Activated CD8-positive, alpha-beta memory T cell treated with anti-CD3 and anti-CD28 coated beads for 4 hours (primary cell): ENCODE measurements around the gene RPF1.
"Not testable (repeated sequence)": the region's sequence is repeated elsewhere in the genome, so short reads cannot be mapped to it uniquely, and the experiment has no call there.

Experiments
- DNase-seq, 2 donors: peaks; one replicate each; pipeline ENCODE4 v3.0.0-alpha.2; 2020; ENCODE audit warnings: low read depth in 2 of 2

The RPF1 gene

DNA sequence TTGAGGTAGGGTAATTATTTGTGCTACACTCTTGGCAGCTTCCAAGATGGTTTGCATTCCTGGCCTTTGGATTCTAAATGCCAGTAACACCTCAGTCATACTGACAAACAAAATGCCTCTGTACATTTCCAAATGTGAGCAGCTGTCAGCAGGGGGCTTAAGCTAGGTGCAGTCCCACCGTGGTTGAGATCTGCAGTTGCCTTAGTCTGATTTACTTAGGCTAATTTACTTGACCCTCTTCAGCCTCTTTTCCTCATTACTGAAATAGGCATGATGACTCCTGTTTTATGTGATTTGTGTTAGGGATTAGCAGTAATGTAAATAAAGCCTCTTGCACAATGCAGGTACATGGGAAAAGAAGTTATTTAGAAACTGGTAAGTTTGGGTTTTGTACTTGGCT, 13.7 kb downstream of the RPF1 start:
- no peak for DNase-seq

DNA sequence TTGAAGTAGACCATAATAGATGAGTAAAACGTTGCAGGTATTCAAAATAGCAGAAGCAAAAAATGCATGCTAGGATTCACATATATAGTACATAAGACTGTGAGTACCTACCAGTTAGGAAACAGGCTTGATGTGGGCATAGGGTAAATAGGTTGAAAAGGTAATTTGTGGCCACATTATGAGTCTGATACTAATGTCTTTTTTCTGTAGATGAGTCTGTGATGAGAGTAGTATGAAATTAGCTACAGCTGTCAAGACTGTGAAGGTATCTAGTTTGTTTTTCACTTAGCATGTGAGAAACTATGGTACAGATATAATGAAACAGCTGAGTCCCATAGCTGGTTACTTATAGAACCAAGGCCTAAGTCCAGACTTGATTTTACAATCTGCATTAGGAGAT, 14.7 kb downstream of the RPF1 start:
- DNase-seq = no peak

DNA sequence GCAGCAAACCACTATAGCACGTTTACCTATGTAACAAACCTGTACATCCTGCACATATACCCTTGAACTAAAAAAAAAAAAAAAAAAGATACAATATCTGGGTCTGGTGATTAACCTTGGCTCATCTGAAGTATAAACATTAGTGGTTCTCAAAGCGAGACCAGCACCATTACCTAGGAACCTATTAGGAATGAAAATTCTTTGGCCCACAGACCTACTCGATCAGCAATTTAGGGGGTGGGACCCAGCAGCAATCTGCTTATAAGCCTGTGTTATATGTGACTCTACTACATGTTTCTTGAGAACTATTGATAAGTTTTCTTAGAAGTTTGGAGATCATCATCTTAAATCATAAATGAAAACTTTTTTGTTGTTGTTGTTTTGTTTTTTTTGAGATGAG, 17.4 kb downstream of the RPF1 start:
- no peak for DNase-seq

DNA sequence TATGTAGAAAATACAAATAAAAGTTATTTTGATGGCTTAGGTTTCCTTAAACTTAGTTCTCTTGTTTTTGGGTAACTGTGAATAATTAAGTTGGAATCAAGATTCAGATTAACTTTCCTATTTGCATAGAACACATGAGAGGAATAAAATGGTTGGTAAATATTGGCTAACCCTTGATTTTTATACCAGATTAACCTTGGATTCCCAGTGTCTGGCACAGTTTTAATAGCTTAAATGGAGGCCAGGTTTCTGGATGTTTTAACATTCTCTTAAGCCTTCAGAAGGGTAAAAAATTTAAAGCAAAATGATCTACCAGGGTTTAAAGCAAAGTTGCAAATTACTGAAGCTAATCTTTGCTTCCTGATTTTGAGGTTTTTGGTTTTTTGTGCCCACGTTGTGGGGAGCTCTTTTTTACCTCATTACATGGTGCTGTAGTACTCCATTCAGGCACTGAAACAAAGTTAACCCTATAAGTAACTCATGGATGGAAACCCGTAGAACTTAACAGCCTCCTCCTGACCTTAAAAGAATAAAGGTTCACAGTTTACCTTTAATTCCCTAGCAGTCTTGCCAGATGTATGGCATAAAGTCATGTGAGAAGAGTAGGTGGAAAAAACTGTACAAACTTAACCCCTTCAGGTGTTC, 18.7 kb downstream of the RPF1 start:
- DNase-seq = no peak

DNA sequence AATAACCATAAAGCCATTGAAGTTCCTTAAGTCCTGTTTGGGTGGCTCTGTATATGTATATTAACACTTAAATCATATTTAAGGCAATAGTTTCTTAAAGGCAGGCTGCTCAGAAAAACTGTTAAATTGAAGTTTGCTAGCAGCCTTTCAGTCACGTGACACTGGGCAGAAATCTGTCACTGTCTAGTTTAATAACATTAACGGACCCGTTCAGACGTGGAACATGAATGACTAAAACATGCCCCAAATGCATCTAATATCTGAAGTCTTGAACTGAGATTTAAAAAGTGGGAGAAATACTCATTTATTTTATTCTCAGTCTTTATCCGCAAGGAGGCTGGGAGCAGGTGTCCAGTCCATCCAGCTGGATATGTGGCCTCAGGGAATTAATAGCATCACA, 23.9 kb downstream of the RPF1 start:
- no peak for DNase-seq

DNA sequence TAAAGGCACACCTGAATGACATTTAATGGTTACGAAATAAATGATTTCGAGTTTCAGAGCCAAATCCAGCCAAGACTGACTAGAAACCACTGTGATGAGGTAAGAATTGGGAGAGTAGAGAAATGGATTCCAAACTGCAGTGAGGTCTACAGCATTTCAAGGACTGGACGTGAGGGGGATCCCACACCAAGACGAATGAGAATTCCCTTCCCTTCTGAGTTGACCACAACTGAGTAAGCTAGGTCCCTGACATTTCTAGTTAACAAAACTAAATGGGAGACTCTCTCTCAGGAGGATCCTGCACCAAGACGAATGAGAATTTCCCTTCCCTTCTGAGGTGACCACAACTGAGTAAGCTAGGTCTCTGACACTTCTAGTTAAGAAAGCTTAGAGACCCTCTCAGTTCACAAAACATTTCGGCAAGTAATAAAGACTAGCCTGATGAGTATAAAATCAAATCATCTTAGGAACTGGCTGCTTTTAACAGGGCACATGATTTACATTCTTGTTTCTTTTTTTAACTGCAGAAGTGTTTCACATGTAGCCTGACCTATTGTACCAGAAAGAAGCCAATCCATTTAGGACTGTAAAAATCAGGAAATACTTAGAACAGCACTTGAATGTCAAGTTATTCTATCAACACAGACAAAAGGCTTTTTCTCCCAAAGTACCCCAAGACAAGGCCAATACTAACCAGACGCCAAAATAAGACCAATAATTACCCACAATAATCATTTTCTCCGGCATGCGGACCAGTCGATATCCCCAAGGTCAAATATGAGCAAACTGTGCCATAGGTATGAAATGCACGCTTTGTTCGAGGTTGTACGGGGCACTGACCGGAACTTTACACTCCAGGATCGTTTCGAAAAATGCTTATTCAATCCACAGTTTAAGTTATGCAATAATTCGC, 25.8 kb downstream of the RPF1 start:
- no peak for DNase-seq

DNA sequence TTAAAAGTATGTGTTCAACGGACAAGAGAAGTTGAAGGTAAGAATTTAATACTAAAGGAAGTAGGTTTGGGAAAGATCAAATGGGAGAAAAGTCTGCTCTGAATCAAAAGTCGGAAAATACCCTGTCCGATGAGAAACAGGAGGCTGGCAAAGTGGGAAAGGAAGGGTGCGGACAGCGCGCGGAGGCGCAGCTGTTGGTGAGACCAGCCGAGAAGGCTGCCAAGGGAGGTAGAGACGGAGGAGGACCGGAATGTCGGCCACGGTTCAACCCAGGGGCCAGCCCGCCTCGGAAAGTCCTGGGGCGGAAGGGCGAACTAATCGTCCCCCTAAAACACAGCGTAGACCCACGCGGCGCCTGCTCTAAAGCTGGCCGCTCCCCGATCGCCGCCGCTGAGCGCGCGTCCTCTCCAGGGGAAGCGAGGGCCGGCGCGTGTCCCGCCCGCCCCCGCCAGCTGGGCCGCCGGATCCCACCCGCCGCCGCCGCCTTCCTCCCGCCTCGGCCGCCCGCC, 26.5 kb downstream of the RPF1 start:
- no peak for DNase-seq

DNA sequence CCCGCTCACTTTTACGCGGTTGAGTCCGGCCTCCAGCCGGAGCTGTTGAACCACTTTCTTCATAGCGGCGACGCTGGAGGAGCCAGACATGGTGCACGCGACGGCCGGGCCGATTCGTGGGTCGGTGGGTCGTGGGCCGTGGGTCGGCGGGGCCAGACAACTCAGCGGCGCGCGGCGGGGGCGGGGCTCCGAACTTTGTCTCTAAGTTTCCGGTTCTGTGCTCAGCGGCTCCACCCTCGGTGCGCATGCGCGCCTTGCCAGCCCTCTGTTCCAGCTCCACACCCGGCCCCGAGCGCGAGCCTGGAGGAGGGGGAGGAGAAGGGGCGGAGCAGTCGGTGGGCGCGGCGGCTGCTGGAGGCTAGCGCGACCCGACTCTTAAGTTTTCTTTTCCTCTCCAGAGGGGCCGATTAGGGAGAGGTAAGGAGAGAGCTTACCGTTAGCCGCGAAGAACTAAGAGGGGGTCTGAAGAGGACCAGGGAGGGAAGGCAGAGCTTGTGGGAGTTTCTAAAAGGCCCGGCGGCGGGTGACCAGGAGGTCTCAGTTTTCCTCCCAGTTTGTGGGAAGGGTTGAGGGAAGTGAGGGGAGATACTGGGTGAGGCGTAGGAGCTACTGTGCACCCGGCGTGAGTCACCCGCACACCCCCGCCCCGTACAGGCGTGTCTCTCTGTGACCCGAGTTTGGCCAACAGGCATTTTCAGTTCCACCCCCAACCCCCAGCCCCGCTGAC, 27.1 kb downstream of the RPF1 start, which contains the start of the genes GNG5 and SPATA1:
Gene GNG5, minus strand, starts transcription at position 580 of the 727 bp plus-strand sequence. Its CDS starts 490 bp downstream, at position 90.
Gene SPATA1, plus strand, starts transcription at position 385 of the 727 bp plus-strand sequence. CDS start 9,974 bp downstream, outside the sequence.
- peak; percentile 96 for DNase-seq

DNA sequence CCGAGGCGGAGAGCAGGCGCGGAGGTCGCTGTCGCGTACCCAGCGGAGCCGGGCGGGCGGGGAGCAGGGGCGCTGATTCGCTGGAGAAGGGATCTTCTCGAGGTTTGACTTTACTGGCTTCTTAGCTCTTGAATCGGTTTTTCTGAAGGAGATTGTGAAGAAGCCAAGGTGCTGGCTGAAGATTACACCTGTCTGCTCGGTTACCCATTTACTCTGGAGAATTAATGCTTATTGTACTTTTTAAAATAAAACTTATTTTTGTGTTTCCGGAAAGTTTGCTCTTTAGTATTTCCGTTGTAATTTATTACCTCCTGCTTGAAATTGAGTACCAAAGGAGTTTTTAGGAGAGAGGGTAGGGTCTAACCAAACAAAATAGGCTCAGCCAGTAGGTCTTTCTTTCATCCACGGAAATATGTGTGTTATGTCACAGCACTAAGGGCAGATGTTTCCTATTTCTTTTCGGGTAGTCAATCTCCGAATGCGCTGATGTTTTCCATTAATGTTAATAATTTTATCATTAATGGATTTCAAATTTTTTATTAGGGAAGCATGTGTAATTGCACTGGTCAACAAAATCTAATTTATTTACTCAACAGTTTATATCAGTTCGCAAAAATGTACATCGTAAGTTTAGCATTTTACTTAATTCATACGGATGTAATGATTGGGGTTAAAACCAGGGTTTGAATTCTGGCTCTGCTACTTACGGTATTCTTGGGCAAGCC, 27.8 kb downstream of the RPF1 start:
- no peak for DNase-seq

DNA sequence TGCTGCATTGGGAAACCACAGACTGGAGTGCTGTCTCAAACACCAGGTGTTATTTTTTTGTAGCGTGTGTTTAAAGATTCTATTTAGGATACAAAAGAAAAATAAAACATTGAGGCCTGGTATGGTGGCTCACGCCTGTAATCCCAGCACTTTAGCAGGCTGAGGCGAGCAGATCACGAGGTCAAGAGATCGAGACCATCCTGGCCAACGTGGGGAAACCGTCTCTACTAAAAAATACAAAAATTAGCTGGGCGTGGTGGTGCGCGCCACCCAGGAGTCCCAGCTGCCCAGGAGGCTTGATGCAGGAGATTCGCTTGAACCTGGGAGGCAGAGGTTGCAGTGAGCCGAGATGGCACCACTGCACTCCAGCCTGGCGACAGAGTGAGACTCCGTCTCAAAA, 28.8 kb downstream of the RPF1 start:
- not testable (repeated sequence) for DNase-seq

DNA sequence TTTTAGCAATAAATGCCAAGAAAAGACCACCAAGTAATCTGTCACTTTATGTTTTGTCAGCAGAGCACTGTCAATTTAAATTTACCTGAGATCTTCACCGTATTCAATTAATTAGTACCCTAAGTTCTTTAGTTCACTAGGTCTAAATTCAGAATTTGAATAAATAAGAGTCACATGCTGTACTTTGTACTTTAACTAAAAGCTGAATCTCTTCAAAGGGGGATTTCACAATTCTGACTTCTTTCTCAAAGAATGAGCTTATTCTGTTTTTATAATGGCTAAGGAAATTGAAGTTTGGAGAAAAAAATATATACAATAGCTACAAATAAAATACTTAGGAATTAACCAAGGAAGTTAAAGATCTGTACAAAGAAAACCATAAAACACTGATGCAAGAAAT, 29.4 kb downstream of the RPF1 start:
- DNase-seq = no peak

DNA sequence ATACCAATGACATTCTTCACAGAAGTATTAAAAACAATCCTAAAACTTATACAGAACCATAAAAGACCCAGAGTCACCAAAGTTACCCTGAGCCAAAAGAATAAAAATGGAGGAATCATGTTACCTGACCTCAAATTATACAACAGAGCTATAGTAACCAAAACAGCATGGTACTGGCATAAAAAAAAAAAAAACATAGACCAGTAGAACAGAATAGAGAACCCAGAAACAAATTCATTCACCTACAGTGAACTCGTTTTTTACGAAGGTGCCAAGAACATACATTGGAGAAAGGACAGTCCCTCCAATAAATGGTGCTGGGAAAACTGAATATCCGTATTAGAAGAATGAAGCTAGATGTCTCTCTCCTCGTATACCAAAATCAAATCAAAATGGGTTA, 30.0 kb downstream of the RPF1 start:
- no peak for DNase-seq

DNA sequence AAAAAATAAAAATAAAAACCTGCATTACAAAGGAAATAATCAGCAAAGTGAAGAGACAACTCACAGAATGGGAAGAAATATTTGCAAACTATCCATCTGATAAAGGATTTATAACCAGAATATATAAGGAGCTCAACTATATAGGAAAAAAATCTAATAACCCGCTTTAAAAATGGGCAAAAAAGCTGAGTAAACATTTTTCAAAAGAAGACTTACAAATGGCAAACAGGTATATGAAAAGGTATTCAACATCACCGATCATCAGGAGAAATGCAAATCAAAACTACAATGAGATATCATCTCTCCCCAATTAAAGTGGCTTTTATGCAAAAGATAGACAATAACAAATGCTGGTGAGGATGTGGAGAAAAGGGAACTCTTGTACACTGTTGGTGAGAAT, 31.1 kb downstream of the RPF1 start:
- DNase-seq = no peak

DNA sequence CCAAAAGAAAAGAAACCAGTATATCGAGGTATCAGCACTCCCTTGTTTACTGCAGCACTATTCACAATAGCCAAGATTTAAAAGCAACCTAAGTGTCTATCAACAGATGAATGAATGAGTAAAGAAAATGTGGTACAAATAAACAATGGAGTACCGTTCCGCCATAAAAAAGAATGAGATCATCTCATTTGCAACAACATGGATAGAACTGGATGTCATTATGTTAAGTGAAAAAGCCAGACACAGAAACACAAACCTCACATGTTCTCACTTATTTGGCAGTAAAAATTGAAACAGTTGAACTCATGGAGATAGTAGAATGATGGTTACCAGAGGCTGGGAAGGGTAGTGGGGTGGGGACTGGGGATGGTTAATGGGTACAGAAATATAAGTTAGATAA, 31.6 kb downstream of the RPF1 start:
- no peak for DNase-seq

DNA sequence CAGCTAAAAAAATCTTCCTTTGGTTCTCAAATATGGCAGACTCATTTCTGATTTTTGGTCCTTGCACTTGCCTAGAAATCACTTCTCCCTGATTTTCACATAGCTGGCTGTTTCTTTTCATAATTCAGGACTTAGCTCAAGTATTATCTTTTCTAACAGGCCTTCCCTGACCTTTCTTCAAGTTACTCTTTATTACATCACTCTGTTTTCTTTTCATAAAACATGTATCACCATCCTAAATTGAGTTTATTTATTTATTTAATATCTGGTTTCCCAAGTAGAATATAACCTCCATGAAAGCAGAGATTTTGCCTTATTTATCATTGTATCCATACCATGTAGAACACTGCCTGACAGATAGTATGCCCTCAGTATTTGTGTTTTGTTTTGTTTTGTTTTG, 45.5 kb downstream of the RPF1 start:
- DNase-seq = no peak

DNA sequence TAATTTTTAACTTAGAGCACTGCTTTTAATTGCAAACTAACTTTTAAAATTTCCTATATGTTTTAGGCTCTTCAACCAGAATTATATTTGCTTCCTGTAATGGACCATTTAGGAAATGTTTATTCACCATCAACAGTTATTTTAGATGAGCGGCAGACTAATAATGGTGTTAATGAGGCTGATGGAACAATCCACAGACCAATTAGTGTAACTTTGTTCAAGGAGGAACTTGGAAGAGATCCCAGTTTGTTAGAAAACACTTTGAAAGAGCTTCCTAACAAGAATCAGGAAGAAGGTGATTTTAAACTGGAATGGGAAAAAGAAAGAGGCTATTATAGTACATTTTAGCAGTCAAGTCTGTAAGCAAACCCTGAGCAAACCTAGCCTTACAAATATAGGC, 46.7 kb downstream of the RPF1 start:
- no peak for DNase-seq

DNA sequence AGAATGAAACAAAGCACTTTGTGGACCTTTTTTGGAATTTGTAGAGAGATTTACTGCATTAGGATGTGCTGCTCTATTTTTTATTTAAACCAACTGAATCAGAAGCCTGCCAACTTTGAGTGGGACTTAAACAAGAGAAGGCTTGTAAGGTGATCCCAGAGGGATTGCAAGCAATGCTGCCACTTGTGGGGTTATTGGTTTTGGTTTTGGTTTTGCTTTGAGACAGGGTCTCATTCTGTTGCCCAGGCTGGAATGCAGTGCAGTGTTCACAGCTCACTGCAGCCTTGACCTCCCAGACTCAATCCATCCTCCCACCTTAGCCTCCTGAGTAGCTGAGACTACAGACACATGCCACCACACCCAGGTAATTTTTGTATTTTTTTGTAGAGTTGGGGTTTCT, 59.5 kb downstream of the RPF1 start:
- no peak for DNase-seq

DNA sequence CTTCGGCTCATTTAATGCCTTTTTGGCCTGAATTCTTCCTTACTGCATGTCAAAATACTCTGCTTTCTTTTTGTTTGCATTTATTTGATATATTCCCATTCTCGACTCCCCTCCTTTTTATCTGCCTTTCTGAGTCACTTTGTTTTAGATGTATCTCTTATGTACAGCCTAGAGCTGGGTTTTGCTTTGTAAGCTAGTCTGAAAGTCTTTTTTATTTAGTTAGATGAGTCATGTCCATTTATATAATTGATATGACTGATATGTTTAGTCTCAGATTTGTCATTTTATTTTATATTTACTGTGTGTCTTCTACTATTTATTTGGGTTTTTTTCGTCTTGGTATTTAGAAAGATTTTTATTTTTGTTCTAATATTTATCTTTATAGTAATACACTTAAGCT, 60.9 kb downstream of the RPF1 start:
- DNase-seq = no peak

DNA sequence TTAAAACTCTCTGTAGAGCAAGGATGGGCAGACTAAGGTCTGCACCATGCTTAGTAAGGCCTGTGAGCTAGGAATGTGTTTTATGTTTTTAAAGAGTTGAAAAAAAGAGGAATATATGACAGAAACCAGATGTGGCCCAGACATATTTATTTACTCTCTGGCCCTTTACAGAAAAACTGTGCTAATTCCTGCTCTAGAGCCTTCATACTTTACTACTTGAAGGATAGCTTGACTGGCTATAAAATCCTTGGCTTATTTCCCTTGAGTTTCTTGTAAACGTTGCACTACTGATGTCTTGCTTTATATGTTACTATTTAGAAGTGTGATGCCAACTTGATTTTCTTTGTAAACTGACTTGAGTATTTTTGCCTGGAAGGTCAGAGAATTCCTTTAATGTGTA, 61.7 kb downstream of the RPF1 start:
- no peak for DNase-seq

DNA sequence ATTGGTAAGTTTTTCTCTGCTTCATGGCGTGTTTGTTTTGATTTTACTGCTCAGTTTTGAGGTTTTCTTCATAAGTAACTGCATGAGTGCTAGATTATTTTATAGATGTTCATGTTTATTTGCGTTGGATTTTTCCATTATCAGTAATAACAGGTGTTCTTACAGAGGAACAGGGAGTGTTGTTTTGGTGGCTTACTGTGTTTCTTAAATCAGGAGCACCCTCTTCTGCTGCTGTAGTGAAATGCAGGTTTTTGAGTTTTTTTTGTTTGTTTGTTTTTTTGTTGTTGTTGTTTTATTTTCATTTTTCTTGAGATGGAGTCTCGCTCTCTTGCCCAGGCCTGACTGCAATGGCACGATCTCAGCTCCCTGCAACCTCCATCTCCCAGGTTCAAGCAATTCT, 62.6 kb downstream of the RPF1 start:
- no peak for DNase-seq
